HUES48 (cell line): ENCODE results near the gene NTHL1.

Source experiments
- H3K27ac ChIP-seq: one replicate; pipeline ENCODE4 v1.7.0; 2013; ENCODE audit warnings: low read depth, low read length, inconsistent platforms
- H3K27me3 ChIP-seq: 2 replicates; pipeline ENCODE4 v1.6.1; 2013; ENCODE audit warnings: mild to moderate bottlenecking, low read length; ENCODE audit not compliant: control insufficient read depth, insufficient read depth
- H3K36me3 ChIP-seq: 2 replicates; pipeline ENCODE4 v1.6.1; 2013; ENCODE audit warnings: low read length; ENCODE audit not compliant: control insufficient read depth, insufficient read depth
- H3K4me1 ChIP-seq: 2 replicates; pipeline ENCODE4 v1.6.1; 2013; ENCODE audit warnings: mild to moderate bottlenecking, low read length; ENCODE audit not compliant: control insufficient read depth, insufficient read depth
- H3K4me3 ChIP-seq: 2 replicates; pipeline ENCODE4 v1.5.1; 2013; ENCODE audit warnings: mild to moderate bottlenecking, low read depth, low read length
- H3K9ac ChIP-seq: 2 replicates; pipeline ENCODE4 v1.6.1; 2013; ENCODE audit warnings: mild to moderate bottlenecking, low read depth, low read length, moderate library complexity
- H3K9me3 ChIP-seq: 2 replicates; pipeline ENCODE4 v1.6.1; 2013; ENCODE audit warnings: low read length; ENCODE audit not compliant: control insufficient read depth, insufficient read depth

Gene NTHL1

DNA sequence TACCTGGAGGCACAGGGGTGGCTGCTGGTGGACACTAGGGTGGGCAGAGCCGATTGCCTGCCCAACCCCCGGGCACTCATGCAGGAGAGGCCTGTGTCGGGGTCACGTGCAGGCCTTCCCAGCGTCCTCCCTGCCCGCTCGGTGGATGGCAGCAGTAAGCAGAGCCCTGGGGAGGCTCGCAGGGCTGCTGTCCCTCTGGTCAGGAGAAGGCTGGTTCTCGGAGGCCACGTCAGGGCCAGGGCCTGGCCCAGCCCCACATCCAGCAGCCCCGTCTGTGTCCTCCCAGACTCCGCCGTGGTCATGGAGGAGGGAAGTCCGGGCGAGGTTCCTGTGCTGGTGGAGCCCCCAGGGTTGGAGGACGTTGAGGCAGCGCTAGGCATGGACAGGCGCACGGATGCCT lies 35.8 kb upstream of the NTHL1 start:
- Histone ChIP-seq H3K36me3 (peaks cover 53% of the 10 kb centered on the region), H3K27me3 (no peaks in the 10 kb centered on the region), H3K4me3 (no peak overlapping the region), H3K4me1 (no peaks in the 10 kb centered on the region), H3K9me3 (no peaks in the 10 kb centered on the region), H3K9ac (no peak overlapping the region), H3K27ac (no peak overlapping the region)

DNA sequence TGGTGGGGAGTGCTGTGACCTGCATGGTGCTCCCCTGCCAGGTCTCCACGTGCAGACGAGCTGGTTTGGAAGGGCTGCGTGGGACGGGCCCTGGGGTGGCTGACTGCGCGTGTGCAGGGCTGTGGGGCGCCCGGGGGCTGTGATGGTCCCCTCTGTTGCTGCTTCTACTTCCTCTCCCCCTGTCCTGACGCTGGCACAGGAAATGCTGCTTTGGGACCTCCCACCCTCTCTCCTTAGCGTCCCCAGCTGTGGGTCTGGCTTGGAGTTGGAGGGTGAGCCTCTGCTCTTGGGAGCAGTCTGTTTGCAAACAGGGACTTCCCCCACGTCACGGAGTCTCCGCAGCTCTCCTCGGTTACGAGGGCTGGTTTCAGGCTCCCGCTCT lies 35.3 kb upstream of the NTHL1 start:
- Histone ChIP-seq H3K4me3 (no peak overlapping the region), H3K9me3 (no peaks in the 10 kb centered on the region), H3K27me3 (no peaks in the 10 kb centered on the region), H3K4me1 (no peaks in the 10 kb centered on the region), H3K36me3 (peaks cover 50% of the 10 kb centered on the region), H3K9ac (no peak overlapping the region), H3K27ac (no peak overlapping the region)

DNA sequence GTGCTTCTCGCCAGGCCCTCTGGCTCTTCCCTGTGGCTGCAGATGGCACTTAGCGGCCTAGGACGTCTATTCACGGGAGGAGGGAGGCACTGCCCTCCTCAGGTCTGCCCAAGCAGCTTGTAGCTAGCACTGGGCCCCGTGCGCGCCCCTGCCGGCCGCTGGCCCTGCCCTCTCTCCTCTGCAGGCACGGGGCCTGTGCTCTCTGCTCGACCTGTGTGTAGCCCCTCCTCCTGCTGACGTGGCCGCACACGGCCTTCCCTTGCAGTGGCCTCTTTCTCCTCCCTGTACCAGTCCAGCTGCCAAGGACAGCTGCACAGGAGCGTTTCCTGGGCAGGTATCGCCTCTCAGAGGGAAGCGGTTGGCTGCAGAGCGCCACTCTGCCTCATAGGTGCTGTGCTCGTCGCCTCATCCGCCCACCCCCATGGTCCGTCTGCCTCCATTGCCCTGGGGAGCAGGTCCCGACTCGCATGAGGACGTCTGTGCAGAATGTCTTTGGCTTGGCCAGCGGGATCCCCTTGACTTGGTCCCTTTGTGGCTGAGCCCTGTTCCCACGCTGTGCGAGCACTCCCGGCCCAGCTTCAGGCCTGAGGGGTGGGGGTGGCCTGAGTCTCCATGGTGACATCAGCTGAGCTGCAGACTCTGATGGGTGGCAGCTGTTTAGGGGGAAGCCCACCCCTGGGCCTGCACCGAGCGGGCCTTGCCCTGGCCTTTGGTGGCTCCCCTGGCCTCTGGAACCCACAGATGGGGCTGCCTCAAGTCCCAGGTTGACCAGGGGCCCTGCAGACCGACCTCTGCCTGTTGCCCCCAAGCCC lies 34.7 kb upstream of the NTHL1 start:
- H3K27ac ChIP-seq, result no peak overlapping the region
- H3K4me1 ChIP-seq, result no peaks in the 10 kb centered on the region
- H3K9me3 ChIP-seq, result no peaks in the 10 kb centered on the region
- no peaks in the 10 kb centered on the region for H3K27me3 ChIP-seq
- H3K36me3 ChIP-seq, result peaks cover 44% of the 10 kb centered on the region
- no peak overlapping the region for H3K9ac ChIP-seq
- no peak overlapping the region for H3K4me3 ChIP-seq

DNA sequence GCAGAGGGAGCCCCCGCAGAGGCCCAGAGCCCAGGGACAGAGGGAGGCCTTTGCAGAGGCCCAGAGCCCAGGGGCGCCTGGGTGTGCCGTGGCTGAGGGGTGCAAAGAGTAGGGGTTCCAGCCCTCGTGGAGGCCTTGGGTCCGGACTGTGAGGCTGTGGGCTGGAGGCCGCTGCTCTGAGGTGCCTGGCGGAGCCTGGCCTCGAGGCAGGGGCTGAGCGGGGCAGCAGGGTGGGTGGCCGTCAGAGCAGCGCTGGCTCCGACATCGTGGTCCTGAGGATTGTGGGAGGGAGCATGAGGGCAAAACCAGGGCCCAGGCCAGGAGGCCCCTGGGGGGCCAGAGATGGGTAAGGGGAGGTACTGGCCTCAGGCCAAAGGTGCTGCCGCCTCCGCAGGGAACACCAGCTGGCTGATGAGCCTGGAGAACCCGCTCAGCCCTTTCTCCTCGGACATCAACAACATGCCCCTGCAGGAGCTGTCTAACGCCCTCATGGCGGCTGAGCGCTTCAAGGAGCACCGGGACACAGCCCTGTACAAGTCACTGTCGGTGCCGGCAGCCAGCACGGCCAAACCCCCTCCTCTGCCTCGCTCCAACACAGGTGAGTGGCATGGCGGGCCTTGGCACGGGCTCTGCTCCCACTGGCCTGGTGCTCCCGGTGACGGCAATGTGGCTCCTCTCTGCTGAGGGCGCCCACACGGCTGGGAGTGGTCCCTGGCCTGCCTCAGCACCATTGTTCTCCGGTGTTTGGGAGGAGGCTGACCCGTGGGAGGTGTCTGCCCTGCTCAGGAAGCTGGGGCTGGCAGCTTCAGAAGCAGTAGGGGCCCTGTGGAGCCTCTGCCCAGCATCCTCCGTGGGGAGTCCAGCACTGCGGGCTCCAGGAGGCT lies 33.8 kb upstream of the NTHL1 start:
- Histone ChIP-seq H3K4me3 (no peak overlapping the region), H3K9me3 (no peaks in the 10 kb centered on the region), H3K4me1 (no peaks in the 10 kb centered on the region), H3K27me3 (no peaks in the 10 kb centered on the region), H3K27ac (no peak overlapping the region), H3K9ac (no peak overlapping the region), H3K36me3 (peaks cover 41% of the 10 kb centered on the region)

- Histone ChIP-seq H3K4me3 (no peak overlapping the region), H3K27me3 (no peaks in the 10 kb centered on the region), H3K27ac (no peak overlapping the region), H3K36me3 (peaks cover 39% of the 10 kb centered on the region), H3K4me1 (no peaks in the 10 kb centered on the region), H3K9me3 (no peaks in the 10 kb centered on the region), H3K9ac (no peak overlapping the region)
Measured at GRCh38 chr16:2079991-2080390, 32.4 kb upstream of the NTHL1 start.

- Histone ChIP-seq H3K27me3 (no peaks in the 10 kb centered on the region), H3K9ac (no peak overlapping the region), H3K9me3 (no peaks in the 10 kb centered on the region), H3K4me1 (no peaks in the 10 kb centered on the region), H3K27ac (no peak overlapping the region), H3K36me3 (peaks cover 43% of the 10 kb centered on the region), H3K4me3 (no peak overlapping the region)
Measured at GRCh38 chr16:2079311-2079800, 31.7 kb upstream of the NTHL1 start.

GRCh38 chr16:2078691-2079090 lies 31.1 kb upstream of the NTHL1 start:
- Histone ChIP-seq H3K9ac (no peak overlapping the region), H3K9me3 (no peaks in the 10 kb centered on the region), H3K27me3 (no peaks in the 10 kb centered on the region), H3K36me3 (peaks cover 49% of the 10 kb centered on the region), H3K27ac (no peak overlapping the region), H3K4me3 (no peak overlapping the region), H3K4me1 (no peaks in the 10 kb centered on the region)

DNA sequence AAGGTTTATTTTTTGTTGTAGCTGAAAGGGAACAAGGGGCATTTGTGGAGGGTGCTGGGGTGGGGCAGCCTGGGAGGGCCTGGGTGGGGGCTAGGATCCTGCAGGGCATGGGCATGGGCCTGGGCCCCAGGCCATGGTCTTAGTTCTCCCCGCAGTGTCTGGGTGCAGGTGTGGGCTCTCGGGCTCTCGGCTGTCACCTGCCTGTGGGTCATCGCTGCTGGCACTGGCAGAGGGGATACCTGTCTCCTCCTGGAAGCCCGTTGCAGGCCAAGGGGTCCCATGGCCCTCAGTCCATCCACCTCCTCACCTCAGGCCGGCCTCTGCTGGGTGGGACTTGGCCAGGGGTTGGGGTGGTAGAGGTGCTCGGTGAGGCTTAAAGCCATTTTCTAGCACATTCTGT lies 30.5 kb upstream of the NTHL1 start:
- Histone ChIP-seq H3K9ac (no peak overlapping the region), H3K27ac (no peak overlapping the region), H3K4me1 (no peaks in the 10 kb centered on the region), H3K4me3 (no peak overlapping the region), H3K27me3 (no peaks in the 10 kb centered on the region), H3K36me3 (peaks cover 50% of the 10 kb centered on the region), H3K9me3 (no peaks in the 10 kb centered on the region)

DNA sequence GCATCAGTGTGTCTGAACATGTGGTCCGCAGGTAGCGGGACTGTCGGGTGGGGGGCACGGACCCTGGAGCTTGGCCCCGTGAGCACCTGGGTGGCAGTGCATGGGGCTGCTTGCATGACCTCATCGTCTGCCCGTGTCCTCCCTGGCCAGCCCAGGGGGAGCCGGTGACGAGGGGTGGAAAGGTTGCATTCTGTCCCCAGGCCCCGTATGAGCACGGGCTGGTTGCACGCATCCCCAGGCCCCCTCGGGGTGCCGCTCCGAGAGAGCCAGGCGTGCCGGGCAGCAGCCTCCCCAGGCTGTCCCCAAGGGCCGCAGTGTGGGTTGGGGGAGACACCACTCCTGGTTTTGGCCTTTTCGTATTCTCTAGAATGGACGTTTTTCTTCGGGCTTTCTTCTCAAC lies 30.1 kb upstream of the NTHL1 start:
- Histone ChIP-seq H3K27me3 (no peaks in the 10 kb centered on the region), H3K9me3 (no peaks in the 10 kb centered on the region), H3K36me3 (peaks cover 53% of the 10 kb centered on the region), H3K4me3 (no peak overlapping the region), H3K4me1 (no peaks in the 10 kb centered on the region), H3K27ac (no peak overlapping the region), H3K9ac (no peak overlapping the region)

DNA sequence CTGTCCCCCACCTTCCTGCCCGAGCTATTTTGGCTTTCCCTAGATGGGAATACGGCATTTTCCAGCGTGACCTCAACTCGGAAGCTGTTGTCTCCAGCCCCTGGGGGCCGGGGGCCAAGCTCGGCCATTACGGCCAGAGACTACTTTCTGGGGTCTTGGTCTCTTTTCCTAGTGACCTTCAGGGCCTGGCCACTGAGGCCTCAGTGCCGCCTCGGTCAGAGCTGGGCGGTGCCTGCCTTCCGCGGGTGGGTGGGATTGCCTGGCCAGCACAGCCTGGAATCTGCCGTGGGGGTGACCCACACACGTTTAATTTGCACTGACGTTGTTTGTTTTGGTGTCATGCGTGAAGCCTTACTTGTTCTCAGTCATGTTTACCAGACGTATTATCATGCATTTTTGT lies 29.4 kb upstream of the NTHL1 start:
- Histone ChIP-seq H3K36me3 (peaks cover 53% of the 10 kb centered on the region), H3K4me3 (no peak overlapping the region), H3K4me1 (no peaks in the 10 kb centered on the region)

More for the DNA sequence above, 29.4 kb upstream of the NTHL1 start:
- no peak overlapping the region for H3K27ac ChIP-seq
- H3K27me3 ChIP-seq, result no peaks in the 10 kb centered on the region
- H3K9me3 ChIP-seq, result no peaks in the 10 kb centered on the region
- H3K9ac ChIP-seq, result no peak overlapping the region
